GM21737 (cell line): ENCODE results near the gene HS6ST2.

Experiments used
- ATAC-seq: cut with Tn5 transposase; IDR thresholded peaks from one replicate; pipeline ENCODE4 v1.9.1; 2021; ENCODE audit warnings: mild to moderate bottlenecking, moderate library complexity; ENCODE audit not compliant: unreplicated experiment

The HS6ST2 gene

DNA sequence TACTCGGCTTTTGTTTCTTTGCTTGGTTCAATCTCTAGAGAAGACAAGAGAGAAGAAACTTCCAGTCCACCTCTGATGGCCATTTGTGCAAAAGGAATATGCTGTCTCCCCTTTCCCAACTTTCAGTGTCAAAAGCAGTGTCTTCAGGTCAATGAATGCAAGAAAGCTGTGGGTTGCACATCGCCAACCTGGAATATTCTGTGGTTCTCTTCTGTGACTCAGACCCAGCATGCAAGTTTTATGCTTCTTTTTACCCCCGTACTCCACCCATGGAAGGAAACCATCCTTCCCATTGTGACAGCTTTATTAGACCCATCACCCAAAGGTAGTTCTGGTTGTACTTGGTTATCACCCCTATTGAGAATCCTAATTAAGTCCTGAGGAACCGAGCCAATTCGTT lies 334.0 kb downstream of the HS6ST2 start:
- no peak for ATAC-seq

DNA sequence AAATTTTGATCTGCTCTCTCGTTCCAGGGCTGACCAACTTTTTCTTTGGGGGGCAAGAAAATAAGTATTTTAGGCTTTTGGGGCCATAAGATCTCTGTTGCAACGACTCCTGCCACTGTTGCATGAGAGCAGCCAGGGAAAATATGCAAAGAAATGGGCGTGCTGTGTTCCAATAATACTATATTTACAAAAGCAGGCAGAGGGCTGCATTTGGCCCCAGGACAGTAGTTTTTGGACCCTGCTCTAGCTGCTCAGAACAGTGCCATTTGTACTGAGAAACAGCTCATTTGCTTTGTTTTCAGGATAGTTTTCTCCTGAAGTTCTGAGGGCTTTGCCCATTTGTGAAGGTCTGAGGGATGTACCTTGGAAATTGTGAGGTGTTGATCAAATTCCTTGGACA lies 334.5 kb downstream of the HS6ST2 start:
- no peak for ATAC-seq

DNA sequence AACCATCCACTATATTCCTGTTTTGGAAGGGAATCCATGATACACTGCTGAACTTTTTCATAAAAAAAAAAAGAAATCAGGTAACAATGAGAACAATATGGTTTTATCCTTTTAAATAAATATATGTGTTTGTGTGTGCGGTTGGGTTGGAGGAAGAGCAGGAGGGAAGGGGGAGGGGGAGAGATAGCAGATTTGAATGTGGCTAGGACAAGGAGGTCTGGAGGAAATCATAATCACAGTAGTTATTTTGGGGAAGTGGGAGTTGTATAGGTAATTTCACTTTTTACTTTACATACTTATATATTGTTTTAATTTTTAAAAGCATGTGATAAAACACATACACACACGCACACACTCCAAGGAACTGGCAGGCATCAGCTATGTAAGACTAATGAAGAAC lies 335.1 kb downstream of the HS6ST2 start:
- ATAC-seq, result no peak

DNA sequence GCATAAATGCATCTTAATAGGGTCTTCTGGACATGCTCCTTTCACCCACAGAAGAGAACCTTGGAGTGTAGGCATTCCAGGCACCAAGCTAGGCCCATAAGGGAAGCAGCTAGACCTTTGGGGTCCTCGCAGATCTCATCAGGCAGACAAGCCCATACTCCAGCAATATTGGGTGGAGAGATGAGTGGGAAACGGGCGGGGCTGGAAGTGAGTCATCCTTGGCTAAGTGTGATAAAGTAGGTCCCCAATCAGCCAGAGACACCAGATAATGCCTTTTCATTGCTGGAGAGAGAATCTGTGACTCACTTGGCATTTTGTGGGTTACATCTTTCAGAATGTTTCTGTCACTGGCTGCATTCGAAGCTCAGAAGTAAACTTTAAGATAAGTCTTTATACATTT lies 336.3 kb downstream of the HS6ST2 start:
- no peak for ATAC-seq

DNA sequence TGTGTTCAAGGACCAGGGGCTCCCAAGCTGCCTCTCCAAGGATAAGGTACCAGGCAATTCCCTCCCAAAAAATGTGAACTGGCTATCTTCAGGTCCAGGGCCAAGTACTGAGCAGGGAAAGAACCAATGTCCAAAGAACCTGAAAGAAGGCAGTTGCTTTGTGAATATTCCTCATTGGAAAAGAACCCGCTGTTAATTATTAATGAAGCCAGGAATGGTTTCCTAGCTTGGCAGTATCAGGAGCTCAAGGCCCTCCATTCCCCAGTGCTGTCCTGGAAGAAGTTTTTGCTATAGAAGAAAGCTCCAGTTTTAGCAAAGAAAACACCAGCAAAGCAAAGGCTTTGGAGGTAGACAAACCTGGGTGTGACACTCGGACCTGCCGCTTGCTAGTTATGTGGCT lies 339.6 kb downstream of the HS6ST2 start:
- no peak for ATAC-seq

DNA sequence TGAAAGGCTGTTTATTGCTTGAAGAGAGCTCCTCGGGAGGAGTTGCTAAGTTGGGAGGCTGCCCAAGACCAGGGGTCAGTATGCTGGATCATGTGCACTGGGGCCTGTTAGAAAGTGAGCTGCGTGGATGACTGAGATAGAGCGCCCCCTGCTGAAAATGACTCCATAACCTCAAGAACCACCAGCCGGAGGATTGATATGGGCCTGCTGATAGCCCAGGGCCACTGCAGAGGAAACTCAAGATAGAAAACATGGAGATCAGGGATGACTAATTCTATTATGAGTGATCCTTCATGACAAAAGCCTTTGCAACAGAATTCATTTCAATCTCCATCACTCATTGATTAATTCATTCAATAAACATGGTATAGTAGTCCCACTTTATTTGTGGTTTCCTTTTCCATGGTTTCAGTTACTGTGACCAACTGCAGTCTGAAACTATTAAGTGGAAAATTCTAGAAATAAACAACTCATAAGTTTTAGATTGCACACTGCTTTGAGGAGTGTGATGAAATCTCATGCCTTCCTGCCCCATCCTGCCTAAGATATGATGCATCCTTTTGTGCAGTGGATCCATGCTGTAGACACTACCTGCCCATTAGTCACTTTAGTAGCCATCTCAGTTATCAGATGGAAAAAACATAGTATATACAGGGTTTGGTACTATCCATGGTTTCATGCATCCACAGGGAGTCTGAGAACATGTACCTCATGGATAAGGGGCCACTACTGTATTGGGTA lies 342.9 kb downstream of the HS6ST2 start:
- no peak for ATAC-seq

DNA sequence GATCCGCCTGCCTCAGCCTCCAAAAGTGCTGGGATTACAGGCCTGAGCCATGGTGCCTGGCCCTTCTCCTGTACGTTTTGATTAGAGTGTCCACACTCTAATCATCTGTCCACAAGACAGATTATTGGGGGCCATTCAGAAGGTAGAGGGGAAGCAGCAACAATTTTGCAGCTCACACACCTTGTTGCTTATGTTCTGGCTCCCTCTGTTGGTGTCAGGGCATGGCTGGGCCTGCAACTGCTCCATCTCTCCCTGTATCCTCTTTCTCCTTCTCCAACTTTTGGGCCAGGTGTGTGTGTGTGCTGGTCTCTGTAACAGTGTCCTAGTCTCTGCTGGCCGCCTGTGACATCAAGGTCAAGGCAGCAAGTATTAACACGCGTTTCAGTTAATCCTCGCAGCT lies 344.1 kb downstream of the HS6ST2 start:
- ATAC-seq, result no peak

DNA sequence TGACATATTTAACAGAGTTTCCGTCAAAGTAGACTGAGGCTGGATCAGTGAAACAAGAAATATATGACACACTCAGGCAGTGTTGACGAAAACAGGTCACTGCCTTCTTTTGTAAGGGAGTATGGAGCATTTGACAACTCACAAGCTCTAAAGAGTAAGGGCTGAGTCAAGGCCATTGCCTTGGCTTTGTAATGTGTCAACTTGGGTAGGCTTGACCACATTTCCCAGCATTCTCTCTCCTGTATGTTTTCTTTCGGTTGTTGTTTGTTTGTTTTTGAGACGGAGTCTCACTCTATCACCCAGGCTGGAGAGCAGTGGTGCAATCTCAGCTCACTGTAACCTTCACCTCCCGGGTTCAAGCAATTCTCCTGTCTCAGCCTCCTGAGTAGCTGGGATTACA lies 344.6 kb downstream of the HS6ST2 start:
- no peak for ATAC-seq

DNA sequence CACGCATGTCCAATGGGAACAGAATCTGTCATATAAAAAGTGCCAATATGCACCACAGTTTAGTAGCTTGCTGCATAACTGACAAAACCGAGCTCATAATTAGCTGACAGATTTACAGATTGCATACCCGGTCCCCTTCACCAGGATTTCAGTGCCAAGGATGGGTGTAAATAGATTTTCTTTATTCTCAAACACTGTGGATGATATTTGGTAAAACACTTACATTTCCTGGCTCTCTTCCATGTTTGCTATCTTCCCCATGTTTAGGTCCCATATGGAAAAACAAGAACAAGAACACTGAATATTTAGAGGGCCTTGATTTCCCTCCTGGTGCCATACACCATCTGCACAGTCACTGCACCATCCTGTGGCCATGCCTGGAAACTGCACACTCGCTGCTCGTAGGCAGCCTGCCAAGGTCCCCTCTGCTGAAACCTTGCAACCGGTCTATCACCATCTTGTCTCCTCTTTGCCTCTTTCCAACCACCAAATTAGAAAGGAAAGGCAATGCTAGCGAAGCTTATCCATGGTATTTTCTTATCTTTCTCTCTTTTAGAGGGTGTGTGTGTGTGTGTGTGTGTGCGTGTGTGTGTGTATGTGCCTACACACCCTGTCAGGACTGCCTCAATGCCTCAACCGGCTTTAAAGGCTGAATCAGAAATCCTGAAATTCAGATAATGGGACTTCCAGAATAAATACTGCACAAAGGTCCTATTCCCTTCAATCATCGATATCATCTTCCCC lies 345.4 kb downstream of the HS6ST2 start:
- ATAC-seq, result no peak

DNA sequence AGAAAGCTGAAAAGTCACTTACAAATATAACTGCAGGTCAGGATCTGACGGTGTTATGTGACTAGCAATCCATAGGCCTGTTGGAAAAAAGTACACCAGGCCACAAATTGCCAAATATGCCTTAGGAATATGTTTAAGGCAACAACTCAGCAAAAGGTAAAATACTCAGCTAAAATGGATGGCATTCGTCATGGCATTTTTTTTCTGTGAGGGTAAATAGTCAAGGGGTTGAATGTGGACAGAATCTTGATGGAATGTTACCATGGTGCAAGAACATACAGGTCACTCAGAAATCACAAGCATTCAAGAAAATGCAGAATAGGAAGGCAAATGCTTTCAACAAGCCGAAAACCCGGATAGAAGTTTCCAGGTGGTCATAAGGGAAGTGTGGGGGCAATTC lies 347.9 kb downstream of the HS6ST2 start:
- ATAC-seq, result no peak

DNA sequence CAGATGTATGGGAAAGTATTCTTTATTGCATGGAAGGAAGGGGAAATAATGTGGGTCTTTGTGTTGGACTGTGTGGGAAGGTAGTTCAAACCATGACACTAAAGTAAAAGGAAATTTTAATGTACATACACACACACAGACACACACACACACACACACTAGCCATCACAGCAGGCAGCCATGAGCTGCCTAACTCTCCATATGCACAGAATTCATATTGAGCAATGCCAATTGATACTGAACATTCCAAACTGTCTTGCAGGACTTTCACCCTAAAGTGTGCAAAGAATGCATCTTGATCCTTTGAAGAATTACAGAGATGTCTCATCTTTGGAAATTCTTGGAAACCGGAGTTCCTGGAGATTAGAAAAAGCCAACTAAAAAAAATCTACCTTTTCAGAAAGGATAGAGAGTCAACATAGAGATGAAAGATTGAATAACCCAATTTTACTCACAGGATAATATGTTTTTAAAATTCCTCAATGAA lies 349.0 kb downstream of the HS6ST2 start:
- no peak for ATAC-seq

DNA sequence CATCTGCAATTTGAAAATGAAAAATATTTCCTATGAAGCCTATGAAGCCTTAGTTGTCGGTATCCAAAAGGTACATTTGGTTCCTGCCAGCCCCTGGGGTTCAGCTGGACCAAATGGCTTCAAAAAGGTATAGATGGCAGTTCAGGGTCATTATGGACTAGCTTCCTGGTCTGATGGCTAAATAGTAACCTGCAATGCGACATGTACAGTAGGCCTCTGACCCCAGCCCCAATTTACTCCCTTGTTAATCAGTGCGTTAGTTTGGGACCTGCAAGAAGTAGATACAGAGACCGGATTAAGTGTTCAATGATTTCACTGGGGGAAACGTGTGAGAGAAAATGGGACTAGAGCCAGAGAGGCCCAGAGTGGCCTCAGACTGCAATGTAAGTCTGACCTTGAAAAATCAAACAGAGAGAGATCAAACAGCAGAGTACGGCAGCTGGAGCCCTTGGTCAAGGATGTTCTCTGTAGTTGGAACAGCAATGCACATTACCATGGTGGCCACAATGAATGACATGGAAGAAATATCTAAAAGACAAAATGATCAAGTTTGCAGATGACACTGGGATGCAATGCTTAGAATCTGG lies 354.6 kb downstream of the HS6ST2 start:
- no peak for ATAC-seq

DNA sequence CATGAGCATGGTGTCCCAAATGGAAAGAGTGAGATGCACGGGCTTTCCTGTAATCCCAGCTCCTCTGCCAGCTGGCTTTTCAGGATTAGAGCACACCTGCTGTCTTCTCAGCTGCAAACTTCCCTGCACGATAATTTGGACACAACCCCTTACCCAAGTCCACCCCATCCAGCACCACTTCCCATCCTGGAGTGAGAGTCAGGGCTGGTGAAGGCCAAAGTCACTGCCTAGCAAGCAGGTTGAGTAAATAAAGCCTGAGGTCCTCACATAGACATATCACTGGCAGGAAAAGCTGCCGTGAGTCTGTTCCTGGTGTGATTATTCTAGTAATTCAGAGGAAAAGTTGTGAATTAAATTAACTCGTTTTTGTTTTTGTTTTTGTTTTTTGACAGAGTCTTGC lies 355.7 kb downstream of the HS6ST2 start:
- ATAC-seq, result no peak

DNA sequence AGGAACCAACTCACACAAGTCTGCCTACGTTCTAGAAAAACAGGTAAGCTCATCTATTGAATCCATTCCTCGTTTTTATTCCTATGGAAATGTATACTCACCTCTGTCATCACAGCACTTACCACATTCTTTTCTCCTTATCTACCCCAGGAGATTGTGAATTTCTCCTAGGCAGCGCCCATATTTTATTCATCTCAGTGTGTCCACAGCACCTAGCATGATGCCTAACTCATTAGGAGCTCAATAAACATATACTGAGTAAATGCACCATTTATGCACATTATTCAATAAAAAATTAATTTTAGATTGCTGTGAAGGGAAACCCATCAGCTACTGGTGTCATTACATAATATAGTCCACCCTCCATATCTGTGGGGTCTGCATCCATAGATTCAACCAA lies 363.4 kb downstream of the HS6ST2 start:
- ATAC-seq, result no peak

DNA sequence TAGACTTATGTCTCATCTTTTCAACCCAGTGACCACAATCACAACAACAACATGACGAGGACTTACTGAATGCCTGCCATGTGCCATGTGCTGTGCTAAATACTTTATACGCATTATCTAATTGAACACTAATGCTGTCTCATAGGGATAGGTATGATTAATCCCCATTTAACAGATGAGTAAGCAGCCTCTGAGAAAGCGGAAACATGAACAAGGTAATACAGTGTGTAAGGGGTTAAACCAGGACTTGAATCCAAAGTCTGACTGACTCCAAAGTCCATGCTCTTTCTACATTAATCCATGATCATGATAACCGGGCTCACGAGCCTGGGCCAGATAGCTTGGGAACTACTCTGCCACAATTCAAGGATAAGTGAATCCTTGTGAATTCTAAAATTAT lies 364.3 kb downstream of the HS6ST2 start:
- no peak for ATAC-seq

DNA sequence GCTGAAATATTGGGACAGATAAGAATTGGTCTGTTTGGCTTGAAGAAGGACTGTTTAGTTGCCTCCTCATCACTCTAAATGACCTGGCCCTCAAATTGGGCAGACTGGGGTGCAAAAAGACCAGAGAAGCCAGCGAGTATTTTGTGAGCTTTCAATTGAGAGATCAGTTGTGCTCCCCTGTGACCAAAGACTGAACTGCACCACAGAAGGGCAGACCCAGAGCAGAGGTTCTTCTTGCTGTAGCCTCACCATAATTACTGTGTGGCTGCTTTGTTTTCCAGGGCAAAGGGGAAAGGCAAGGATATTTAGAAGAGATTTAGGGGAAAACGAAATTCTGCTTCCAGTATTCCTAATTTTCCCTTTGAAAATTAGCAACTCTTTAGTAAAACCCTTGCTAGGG lies 365.5 kb downstream of the HS6ST2 start:
- no peak for ATAC-seq

DNA sequence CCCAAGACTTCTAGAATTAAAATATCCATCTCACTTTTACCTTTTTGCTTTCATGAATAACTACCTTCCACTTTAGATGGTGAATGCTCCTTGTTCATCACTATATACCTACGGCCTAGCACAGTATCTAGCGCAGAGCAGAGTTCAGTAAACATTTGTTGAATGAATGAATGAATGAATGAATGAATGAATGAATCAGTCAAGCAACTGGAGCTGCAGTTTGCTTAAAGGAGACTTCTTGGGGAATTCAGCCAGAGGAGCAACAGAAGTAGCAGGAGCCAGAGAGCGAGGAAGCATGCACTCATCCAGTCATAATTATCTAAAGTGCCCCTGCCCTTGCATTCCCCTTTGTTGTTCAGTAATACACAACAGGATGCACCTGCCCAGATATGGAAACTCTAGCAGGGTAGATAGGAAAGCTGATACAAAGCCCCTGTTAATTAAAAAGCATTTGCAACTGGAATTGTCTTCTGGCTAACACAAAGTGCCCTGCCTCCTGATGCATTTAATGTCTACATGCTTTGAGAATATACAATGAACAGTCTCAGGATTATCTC lies 366.6 kb downstream of the HS6ST2 start:
- ATAC-seq, result no peak

DNA sequence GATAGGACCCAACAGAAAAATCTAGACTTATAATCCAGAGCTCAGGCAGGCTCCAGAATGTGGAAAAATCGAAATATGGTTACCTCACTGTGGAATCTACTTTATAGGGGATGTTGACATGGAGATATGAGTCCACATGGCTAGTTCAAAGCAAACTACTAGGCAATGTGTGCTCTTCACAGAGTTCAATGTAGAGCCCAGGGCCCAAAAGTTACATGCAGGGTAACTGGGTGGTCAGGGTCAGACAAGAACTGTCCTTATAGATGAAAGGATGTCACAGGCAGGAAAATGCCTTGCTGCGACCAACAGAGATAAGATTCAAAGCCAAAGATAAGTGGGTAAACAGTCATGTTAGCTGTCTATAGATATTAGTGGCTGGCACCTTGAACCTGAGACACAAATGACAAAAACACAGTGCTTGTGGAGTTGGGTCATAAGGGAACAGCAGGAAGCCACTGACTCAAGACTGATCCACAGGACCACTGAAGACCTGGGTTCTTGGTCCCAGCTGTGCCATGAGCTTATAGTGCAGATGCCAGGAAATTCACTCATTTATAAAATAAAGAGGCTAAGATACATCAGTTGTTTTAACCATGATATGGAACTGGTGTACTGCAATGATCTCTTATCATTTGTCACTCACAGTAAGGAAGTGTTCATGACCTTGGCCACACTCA lies 367.9 kb downstream of the HS6ST2 start:
- no peak for ATAC-seq

DNA sequence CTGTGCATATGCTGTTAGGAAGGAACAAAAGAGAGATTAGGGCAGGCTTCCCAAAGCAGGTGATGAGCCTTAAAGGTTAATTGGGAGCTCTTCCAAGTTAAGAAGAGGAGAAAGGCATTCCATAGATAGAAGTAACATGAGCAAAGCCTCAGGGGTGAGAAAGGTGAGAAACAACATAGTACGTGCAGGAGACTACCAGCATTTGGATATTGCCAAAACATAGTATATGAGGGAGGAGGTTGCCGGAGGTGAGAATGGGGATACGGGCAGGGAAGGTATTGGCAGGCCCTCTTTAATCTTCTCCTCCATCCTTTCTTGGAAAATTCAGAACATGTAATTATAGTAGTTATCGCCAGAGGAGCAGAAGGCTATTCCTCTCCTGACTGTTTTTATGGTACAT lies 373.5 kb downstream of the HS6ST2 start:
- ATAC-seq, result no peak

DNA sequence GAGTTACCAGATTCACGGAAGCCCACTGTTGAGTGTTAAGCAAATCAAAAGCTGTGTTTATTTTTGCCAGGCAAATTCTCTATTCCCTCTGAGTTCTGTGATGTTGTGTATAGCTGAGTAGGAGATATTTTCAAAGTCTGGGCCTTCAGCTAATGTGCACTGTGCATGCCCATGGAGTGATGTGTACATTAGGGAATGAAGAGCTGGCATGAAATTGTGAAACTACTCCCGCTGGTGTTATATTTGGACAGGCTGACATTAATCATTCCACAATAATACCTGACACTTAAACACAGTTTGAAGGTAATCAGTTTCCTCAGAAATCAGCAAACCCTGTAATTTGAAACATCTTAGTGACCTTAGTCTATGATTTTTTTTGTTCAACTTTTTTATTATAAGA lies 381.5 kb downstream of the HS6ST2 start:
- ATAC-seq, result no peak
